ENCODE data around the gene LETM1.

DNA sequence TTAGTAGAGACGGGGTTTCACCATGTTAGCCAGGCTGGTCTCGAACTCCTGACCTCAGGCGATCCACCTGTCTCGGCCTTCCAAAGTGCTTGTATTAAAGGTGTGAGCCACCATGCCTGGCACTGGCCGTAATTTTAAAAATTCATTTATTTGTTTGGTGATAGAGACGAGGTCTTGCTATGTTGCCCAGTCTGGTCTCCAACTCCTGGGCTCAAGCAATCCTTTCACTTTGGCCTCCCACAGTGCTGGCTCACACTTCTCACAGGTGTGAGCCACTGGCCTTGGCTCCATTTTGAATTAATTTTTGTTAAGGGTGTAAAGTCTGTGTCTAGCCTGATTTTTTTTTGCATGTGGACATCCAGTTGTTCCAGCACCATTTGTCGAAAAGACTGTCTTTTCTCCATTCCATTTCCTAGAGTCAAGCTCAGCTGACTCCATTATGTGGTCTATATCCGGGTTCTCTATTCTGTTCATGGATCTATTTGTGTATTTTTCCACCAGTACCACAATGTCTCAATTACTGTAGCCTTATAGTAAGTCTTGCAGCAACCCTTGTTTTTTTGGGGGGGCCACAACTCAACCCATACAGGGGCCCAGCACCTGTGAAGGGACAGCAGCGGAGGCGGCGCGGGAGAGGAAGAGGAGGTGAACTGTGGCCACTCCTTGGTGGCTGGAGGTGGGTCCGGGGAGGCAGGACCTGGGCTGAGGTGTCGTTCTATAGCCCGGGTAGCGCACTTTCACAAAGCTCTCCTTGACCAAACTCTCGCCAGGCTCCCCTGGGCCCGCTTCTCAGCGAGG, 13.8 kb upstream of the LETM1 start:
- TF ChIP-seq ZNF619 (CRISPR knock-in tag; IDR thresholded peaks at IDR 0.05) (no peak), RFX5 (IDR thresholded peaks at IDR 0.05; ENCODE audit: low read depth, low read length) (no peak), POLR2A (IDR thresholded peaks at IDR 0.05; ENCODE audit: insufficient read depth in 1 of 2, low read depth in 2 of 2, low read length in 2 of 2) (no peak), EZH2 (conservative IDR thresholded peaks at IDR 0.05; ENCODE audit: low read depth, low read length) (no peak), CREM (IDR thresholded peaks at IDR 0.05) (no peak), CREM (CRISPR knock-in tag; IDR thresholded peaks at IDR 0.05) (no peak), KAT8 (CRISPR knock-in tag; IDR thresholded peaks at IDR 0.05) (no peak)
